AG10803 (cell line): ENCODE data around the gene LAMA3.

ENCODE experiments used
- DNase-seq: peaks from one replicate; pipeline ENCODE4 v3.0.0; 2010; ENCODE audit warnings: low read depth
- H3K4me3 ChIP-seq: 2 replicates; pipeline ENCODE4 v1.5.1; 2011; ENCODE audit warnings: mild to moderate bottlenecking, low read length, control low read depth
- CTCF ChIP-seq: conservative IDR thresholded peaks from 2 replicates; pipeline ENCODE4 v1.5.1; 2011; ENCODE audit warnings: mild to moderate bottlenecking, low read length, control low read depth, inconsistent platforms

LAMA3 gene

GRCh38 chr18:23963443-23964165, 274.4 kb downstream of the LAMA3 start:
- TF ChIP-seq CTCF = no peak
- DNase-seq = no peak

GRCh38 chr18:23964282-23965238, 275.3 kb downstream of the LAMA3 start:
- DNase-seq = no peak
- H3K4me3 ChIP-seq = no peak overlapping the region
- TF ChIP-seq CTCF = no peak

More at GRCh38 chr18:23963443-23964165, 274.4 kb downstream of the LAMA3 start:
- no peak overlapping the region for H3K4me3 ChIP-seq

GRCh38 chr18:23966909-23967308, 277.7 kb downstream of the LAMA3 start:
- TF ChIP-seq CTCF = no peak
- no peak for DNase-seq
- no peak overlapping the region for H3K4me3 ChIP-seq

GRCh38 chr18:23967321-23968089, 278.3 kb downstream of the LAMA3 start:
- TF ChIP-seq CTCF = no peak
- H3K4me3 ChIP-seq = no peak overlapping the region
- DNase-seq = no peak

- TF ChIP-seq CTCF = no peak
- no peak for DNase-seq
Measured at GRCh38 chr18:23968638-23969604, 279.7 kb downstream of the LAMA3 start.

GRCh38 chr18:23969664-23970063, 280.4 kb downstream of the LAMA3 start:
- DNase-seq = no peak
- no peak for TF ChIP-seq CTCF
- H3K4me3 ChIP-seq = no peak overlapping the region

More at GRCh38 chr18:23968638-23969604, 279.7 kb downstream of the LAMA3 start:
- H3K4me3 ChIP-seq = no peak overlapping the region
